K562 (cell line): Measurements from ENCODE around the gene RUNDC1. TPM values are rescaled to one million over a fixed set of nuclear protein-coding genes. Genes with fewer than 3 reads are reported as not detected.

Experiments used
- HDAC2 ChIP-seq: fragments of 450-650 bp; IDR thresholded peaks from 2 replicates; pipeline ENCODE4 v1.6.1; 2016; ENCODE audit warnings: mild to moderate bottlenecking
- KLF6 ChIP-seq: fragments of 250-450 bp; sonication (Bioruptor Pico); IDR thresholded peaks from 2 replicates; pipeline ENCODE4 v1.4.0; 2020; ENCODE audit warnings: mild to moderate bottlenecking, moderate library complexity, borderline replicate concordance
- MITF ChIP-seq: IDR thresholded peaks from 2 replicates; pipeline ENCODE4 v1.6.1; 2014; ENCODE audit warnings: antibody characterized with exemption
- MXI1 ChIP-seq: IDR thresholded peaks from 2 replicates; pipeline ENCODE4 v1.6.1; 2011; ENCODE audit warnings: low read depth, mild to moderate bottlenecking, improper control_type of control experiment, low read length
- NEUROD1 ChIP-seq: fragments of 150-350 bp; IDR thresholded peaks from 2 replicates; pipeline ENCODE4 v1.6.1; 2014; ENCODE audit warnings: borderline replicate concordance, low read length, low read depth; ENCODE audit not compliant: partially characterized antibody
- NFXL1 ChIP-seq: fragments of 450-650 bp; formaldehyde crosslinking; IDR thresholded peaks from 2 replicates; pipeline ENCODE4 v1.4.0; 2021; ENCODE audit warnings: mild to moderate bottlenecking
- TAF1 ChIP-seq: IDR thresholded peaks from 2 replicates; pipeline ENCODE4 v1.6.1; 2011; ENCODE audit warnings: mild to moderate bottlenecking, low read length, moderate library complexity; ENCODE audit not compliant: insufficient read depth, control insufficient read depth, severe bottlenecking; ENCODE audit errors: extremely low read depth
- ZFP36 ChIP-seq: fragments of 150-350 bp; IDR thresholded peaks from 2 replicates; pipeline ENCODE4 v1.6.1; 2018; ENCODE audit warnings: low read length, low read depth; ENCODE audit not compliant: partially characterized antibody
- ZNF696 ChIP-seq: fragments of 250-450 bp; sonication (Bioruptor Pico); conservative IDR thresholded peaks from 2 replicates; pipeline ENCODE4 v1.4.0; 2020; ENCODE audit warnings: mild to moderate bottlenecking, moderate library complexity
- polyA plus RNA-seq, 8 experiments: library from polyadenylated mRNA; depleted of rRNA in 4 of 8; stranded (reverse) in 5 of 8; unstranded in 3 of 8; fragments of >200 nt; fragmentation: Nextera tagmentation in 2 of 8; fragmentation: Illumina TruSeq in 1 of 8; extraction: Ambion mirVana in 2 of 8; extraction: Trizol in 1 of 8; gene quantifications; 2 replicates each; pipeline versions ENCODE4 v1.2.1 to v1.2.3, GENCODE V29; 2011 to 2014; ENCODE audit warnings: inconsistent platforms in 1 of 8, missing spikeins in 1 of 8
- total RNA-seq, 7 experiments: library from RNA; depleted of rRNA in 6 of 7; stranded (reverse); fragments of >200 nt in 6 of 7; fragmentation: Illumina TruSeq in 2 of 7; extraction: Trizol in 2 of 7; gene quantifications; 2 replicates each; pipeline versions ENCODE4 v1.2.1 to v1.2.3, GENCODE V29; 2011 to 2021; ENCODE audit warnings: low replicate concordance in 1 of 7

The RUNDC1 gene
- total and polyA plus RNA-seq, 9 of the 15 experiments (the other 6 are each of a cell fraction or from before 2014, with no cell fraction given): 3.4 to 12.6 (median 9.4) TPM

- TF ChIP-seq ZNF696 (CRISPR knock-in tag) (no peak), HDAC2 (no peak), NFXL1 (CRISPR knock-in tag) (no peak), ZFP36 (no peak), MITF (no peak), MXI1 (peak; percentile 94), TAF1 (peak; percentile 38), KLF6 (no peak), NEUROD1 (peak; percentile 8)
Measured at GRCh38 chr17:42980274-42980765, at the start of gene RUNDC1 (continued).
